GM12875 (cell line): Measurements from ENCODE around the gene ADGRA1.

Source experiments
- H3K4me3 ChIP-seq: one replicate; pipeline ENCODE4 v1.5.1; 2011; ENCODE audit warnings: low read depth, low read length, control low read depth
- CTCF ChIP-seq: IDR thresholded peaks from 2 replicates; pipeline ENCODE4 v1.5.1; 2011; ENCODE audit warnings: low read depth, mild to moderate bottlenecking, control low read depth, inconsistent platforms, low read length, moderate library complexity, borderline replicate concordance; ENCODE audit not compliant: insufficient read depth

ADGRA1 gene, protein sequence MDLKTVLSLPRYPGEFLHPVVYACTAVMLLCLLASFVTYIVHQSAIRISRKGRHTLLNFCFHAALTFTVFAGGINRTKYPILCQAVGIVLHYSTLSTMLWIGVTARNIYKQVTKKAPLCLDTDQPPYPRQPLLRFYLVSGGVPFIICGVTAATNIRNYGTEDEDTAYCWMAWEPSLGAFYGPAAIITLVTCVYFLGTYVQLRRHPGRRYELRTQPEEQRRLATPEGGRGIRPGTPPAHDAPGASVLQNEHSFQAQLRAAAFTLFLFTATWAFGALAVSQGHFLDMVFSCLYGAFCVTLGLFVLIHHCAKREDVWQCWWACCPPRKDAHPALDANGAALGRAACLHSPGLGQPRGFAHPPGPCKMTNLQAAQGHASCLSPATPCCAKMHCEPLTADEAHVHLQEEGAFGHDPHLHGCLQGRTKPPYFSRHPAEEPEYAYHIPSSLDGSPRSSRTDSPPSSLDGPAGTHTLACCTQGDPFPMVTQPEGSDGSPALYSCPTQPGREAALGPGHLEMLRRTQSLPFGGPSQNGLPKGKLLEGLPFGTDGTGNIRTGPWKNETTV

GRCh38 chr10:133087679-133088178, at the start of gene ADGRA1:
TSS of gene ADGRA1 (plus strand) at chr10:133087924. CDS start at chr10:133088910, 986 bp downstream.
- no peak within 1 kb of the TSS for H3K4me3 ChIP-seq
- TF ChIP-seq CTCF, result no peak

- no peak overlapping the region for H3K4me3 ChIP-seq
- TF ChIP-seq CTCF, result no peak
These were observed 49.5 kb upstream of the ADGRA1 start for GRCh38 chr10:133038036-133038823.

GRCh38 chr10:133039107-133039802, 48.5 kb upstream of the ADGRA1 start:
- H3K4me3 ChIP-seq, result no peak overlapping the region
- TF ChIP-seq CTCF, result no peak

DNA sequence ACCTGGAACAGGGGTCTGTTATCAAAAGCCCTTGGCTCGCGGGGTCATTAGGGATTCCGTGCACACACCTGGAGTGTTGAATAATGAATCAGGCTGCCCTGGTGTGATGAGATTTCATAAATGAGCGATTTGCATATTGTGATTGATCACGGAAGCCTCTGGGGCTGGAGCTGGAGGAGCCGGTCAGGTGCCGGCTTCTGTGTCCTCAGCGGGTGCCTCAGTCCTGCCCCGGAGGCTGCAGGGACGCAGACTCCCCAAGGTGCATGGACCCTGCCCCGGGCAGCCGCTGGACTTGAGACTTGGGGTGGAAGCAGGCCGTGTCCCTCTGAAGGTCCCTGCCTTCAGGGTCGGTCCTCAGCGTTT, 47.9 kb upstream of the ADGRA1 start:
- TF ChIP-seq CTCF, result no peak
- no peak overlapping the region for H3K4me3 ChIP-seq

- no peak for TF ChIP-seq CTCF
- no peak overlapping the region for H3K4me3 ChIP-seq
These were observed 47.5 kb upstream of the ADGRA1 start for GRCh38 chr10:133040198-133040597.

- no peak overlapping the region for H3K4me3 ChIP-seq
- TF ChIP-seq CTCF, result no peak
These were observed 46.6 kb upstream of the ADGRA1 start for GRCh38 chr10:133041101-133041500.
